ENCODE data around the gene MTHFD1.
"Not testable (repeated sequence)": the region's sequence is repeated elsewhere in the genome, so short reads cannot be mapped to it uniquely, and the experiment has no call there.

MTHFD1 gene

DNA sequence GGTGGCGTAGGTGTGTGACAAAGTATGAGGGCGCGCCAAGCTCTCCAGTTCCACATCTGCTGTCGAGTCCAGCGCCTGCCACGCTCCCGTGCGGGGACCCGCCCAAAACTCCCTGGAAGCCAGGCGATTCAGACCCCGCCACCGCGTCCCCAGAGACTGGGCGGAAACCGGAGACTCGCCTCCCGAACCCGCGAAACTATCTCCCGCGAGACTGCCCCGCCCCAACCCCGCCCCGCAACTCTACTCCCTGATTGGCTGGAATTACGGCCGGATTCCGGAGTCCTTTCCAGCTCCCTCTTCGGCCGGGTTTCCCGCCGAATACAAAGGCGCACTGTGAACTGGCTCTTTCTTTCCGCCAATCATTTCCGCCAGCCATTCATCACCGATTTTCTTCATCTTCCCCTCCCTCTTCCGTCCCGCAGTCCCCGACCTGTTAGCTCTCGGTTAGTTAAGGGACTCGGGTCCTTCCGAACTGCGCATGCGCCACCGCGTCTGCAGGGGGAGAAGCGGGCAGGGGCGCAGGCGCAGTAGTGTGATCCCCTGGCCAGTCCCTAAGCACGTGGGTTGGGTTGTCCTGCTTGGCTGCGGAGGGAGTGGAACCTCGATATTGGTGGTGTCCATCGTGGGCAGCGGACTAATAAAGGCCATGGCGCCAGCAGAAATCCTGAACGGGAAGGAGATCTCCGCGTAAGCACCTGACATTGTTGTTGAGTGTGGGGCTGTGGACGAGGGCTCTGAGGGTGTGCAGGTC lies at the start of gene MTHFD1:
Gene MTHFD1 (plus strand): TSS at position 572 of the 751 bp plus-strand sequence. CDS start 75 bp downstream, at position 647.
- peak; percentile 96 for DNase-seq (ENCODE audit: low read depth, low spot score)
- H3K27ac ChIP-seq, result peak within 1 kb of the TSS; percentile 57

DNA sequence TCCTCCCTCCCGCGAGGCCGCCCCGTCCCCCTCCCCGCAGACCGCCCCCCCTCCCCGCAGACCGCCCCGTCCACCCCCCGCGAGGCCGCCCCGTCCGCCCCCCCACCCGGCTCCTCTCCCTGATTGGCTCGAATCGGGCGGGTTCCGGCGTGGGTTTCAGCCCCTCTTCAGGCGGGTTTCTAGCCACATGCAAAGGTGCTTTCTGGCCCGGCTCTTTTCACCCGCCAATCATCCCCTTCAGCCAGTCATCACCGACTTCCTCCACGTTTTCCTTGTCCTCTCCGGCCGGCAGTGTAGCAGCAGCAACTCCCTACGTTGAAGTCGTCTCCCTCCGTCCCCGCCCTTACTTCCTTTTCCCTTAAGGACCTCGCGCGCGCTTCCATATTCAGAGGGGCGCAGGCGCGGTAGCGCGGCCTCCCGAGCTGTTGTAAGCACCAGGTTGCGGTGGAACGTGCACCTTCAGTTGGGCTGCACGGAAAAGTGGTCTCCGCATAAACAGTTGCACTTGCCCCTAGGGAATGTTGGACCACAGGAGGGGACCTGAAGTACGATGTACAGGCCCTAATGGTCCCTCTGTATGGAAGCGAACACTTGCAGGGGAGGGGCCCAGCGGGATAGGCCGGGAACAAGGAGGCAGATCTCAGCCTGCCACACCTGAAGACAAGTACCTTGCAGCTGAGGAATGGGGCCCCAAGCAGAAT lies 49.4 kb upstream of the MTHFD1 start:
- H3K27ac ChIP-seq, result peak overlapping the region; percentile 71
- peak; percentile 91 for DNase-seq (ENCODE audit: low read depth, low spot score)

- DNase-seq (ENCODE audit: low read depth, low spot score), result no peak
Measured at GRCh38 chr14:64340560-64341196, 47.5 kb upstream of the MTHFD1 start.

DNA sequence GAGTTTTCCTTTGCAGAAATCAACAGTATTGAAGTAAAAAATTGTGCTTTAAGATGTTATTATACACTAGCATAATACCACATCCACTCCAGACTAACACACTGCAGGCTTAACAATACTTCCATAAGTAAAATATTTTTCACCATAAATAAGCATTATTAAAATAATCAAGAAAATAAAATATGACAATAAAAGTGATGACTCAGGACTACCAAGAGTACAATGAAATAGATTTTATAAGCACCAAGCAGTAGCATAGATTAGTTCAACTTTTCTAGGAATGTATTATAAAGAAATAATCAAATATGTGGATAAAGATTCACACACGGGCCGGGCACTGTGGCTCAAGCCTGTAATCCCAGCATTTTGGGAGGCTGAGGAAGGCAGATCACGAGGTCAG lies 40.4 kb upstream of the MTHFD1 start:
- no peak for DNase-seq (ENCODE audit: low read depth, low spot score)
- no peak overlapping the region for H3K27ac ChIP-seq

More at GRCh38 chr14:64340560-64341196, 47.5 kb upstream of the MTHFD1 start:
- no peak overlapping the region for H3K27ac ChIP-seq

- no peak overlapping the region for H3K27ac ChIP-seq
- DNase-seq (ENCODE audit: low read depth, low spot score), result no peak
Measured at GRCh38 chr14:64349741-64350490, 38.2 kb upstream of the MTHFD1 start.

GRCh38 chr14:64363265-64363846 lies 24.8 kb upstream of the MTHFD1 start:
- DNase-seq (ENCODE audit: low read depth, low spot score), result no peak
- H3K27ac ChIP-seq, result no peak overlapping the region

DNA sequence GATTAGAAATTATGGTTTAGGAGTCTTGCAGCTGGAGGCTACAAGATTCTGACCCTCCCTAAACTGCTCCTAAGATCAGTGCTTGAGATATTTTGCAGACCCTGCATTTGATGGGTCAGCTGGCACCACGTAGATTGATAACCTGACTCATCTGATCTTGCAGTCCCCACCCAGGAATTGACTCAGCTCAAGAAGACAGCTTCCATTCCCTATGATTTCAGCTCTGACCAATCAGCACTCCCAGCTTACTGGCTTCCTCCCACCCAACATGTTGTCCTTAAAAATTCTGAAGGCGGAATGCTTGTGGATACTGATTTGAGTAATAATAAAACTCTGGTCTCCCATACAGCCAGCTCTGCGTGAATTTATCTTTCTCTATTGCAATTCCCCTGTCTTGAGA lies 23.2 kb upstream of the MTHFD1 start:
- no peak overlapping the region for H3K27ac ChIP-seq
- no peak for DNase-seq (ENCODE audit: low read depth, low spot score)

GRCh38 chr14:64365358-64365889 lies 22.7 kb upstream of the MTHFD1 start:
- H3K27ac ChIP-seq; DNase-seq (ENCODE audit: low read depth, low spot score): not testable (repeated sequence)

GRCh38 chr14:64369201-64369600 lies 19.0 kb upstream of the MTHFD1 start:
- DNase-seq (ENCODE audit: low read depth, low spot score), result no peak
- H3K27ac ChIP-seq, result no peak overlapping the region

GRCh38 chr14:64387232-64387781 lies 846 bp upstream of the MTHFD1 start:
- DNase-seq (ENCODE audit: low read depth, low spot score), result no peak
- H3K27ac ChIP-seq, result peak overlapping the region; percentile 57

DNA sequence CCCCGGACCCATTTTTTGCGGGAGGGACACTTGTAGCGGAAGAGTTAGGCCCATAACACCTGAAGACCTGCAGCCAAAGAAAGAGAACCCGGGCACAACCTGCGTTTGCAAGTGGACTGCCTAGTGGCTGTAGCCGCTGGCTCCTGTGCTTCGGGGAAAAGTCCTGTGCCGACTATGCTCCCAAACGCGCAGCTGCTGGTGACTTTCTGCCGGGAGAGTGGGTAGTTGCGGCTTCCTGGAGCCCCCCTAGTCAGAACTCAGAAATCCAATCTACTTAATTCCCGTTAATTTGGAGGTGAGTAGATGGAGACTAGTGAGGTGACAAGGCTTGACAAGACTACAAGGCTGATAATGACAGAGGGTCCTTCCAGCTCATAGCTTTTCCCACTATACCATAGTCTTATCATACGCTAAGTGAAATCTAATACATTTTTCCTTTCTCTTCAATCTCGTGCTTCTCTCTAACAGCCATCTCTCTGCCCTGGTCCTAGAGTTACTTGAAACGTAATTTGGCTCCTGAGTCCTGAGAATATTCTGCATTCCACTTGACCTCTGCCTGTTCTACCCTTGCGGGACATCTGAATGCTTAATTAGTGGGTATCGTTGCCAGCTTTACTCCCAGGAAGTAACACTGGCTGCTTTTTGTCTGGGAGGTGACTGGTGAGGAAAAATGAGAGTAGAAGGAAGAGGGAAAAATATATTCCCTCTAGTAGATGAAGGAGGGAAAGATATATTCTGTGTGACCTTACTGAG lies 556 bp downstream of the MTHFD1 start:
- peak overlapping the region; percentile 57 for H3K27ac ChIP-seq
- no peak for DNase-seq (ENCODE audit: low read depth, low spot score)

- no peak overlapping the region for H3K27ac ChIP-seq
- no peak for DNase-seq (ENCODE audit: low read depth, low spot score)
Measured at GRCh38 chr14:64391113-64391725, 3.1 kb downstream of the MTHFD1 start.

DNA sequence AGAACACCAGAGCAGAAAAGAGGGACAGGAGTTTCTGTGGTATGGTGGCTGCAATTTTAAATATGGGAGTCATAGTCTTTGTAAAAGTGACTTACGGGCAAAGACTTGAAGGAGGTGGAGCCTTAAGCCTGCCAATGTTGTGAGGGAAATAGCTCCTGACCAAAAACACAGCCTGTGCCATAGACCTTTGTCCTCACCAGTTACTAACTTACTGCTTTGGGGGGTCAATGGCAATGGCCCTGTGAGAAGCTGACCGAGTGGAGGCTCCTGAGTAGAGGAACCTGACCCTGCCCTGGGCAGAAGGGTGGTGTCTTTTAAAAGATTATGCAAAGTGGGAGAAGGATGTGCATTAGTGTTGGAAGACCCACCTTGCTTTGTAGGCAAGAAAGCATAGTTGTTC lies 3.8 kb downstream of the MTHFD1 start:
- no peak overlapping the region for H3K27ac ChIP-seq
- DNase-seq (ENCODE audit: low read depth, low spot score), result no peak

DNA sequence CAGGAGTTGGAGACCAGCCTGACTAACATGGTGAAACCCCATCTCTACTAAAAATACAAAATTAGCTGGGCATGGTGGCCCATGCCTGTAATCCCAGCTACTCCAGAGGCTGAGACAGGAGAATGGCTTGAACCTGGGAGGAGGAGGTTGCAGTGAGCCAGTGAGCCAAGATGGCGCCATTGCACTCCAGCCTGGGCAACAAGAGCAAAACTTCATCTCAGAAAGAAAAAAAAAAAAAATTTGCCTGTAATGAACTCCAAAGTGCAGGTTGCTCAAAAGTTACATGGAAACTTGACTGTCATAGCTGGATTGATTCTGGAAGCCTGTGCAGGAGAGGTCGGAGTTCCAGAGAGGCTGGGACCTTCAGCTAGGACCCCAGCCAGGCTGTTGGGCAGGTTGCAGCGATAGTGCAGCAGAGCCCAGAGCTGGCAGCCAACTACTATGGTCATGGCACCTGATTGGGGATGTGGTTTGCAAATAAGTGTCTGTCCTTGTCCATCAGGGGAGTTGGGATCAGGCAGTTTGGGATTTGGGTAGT lies 5.1 kb downstream of the MTHFD1 start:
- not testable (repeated sequence) for DNase-seq (ENCODE audit: low read depth, low spot score); H3K27ac ChIP-seq

DNA sequence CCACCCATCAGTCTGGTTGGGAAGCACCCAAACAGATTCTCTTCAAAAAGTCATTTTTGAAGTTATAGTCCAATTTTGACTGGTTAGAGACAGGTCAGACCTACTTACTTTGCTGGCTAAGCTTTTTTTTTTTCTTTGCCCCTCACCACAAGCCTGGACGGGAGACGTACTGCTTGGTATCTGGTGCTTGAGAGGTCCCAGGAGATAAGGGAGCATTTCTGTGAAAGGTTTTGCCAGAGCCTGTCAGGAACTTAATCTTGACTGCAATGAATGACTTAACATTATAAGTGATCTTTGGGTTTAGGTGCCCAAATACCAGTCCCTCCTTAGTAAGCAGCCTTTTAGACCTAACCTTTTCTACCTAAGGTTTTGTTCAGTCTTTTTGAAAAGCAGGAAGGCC lies 6.3 kb downstream of the MTHFD1 start:
- no peak overlapping the region for H3K27ac ChIP-seq
- no peak for DNase-seq (ENCODE audit: low read depth, low spot score)

GRCh38 chr14:64394977-64395633 lies 7.0 kb downstream of the MTHFD1 start:
- no peak overlapping the region for H3K27ac ChIP-seq
- DNase-seq (ENCODE audit: low read depth, low spot score), result no peak

DNA sequence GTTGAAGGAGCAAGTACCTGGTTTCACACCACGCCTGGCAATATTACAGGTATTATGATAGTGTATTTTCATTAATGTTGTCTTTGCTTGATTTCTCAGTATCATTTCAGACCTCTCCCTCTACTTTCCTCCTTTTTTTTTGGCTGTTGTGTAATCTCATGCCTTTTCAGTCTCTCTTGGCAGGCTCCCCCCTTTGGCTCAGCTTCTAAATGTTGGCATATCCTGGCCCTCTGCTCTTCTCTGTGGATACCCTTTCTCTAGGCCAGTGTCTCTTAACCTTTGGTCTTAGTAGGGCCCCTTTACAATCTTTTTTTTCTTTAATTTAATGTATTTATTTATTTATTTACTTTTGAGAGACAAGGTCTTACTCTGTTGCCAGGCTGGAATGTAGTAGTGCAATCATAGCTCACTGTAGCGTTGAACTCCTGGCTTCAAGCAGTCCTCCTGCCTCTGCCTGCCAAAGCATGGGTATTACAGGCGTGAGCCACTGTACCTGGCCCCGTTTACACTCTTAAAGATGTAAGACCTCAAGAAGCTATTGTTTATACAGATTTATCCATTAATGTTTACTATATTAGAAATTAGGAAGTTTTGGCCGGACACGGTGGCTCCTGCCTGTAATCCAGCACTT lies 12.8 kb downstream of the MTHFD1 start:
- H3K27ac ChIP-seq, result no peak overlapping the region
- no peak for DNase-seq (ENCODE audit: low read depth, low spot score)
